DOHH2 (cell line): ENCODE data around the gene LYPD6B.

Experiments
- H3F3A ChIP-seq: fragments of 200-600 bp; sonication (generic), shearing (Covaris generic); 2 replicates; pipeline ENCODE4 v1.6.0; 2016; ENCODE audit warnings: antibody characterized with exemption, mild to moderate bottlenecking; ENCODE audit not compliant: control insufficient read depth, insufficient read depth
- H3K27ac ChIP-seq: fragments of 200-600 bp; sonication (generic); 2 replicates; pipeline ENCODE4 v1.5.1; 2014; ENCODE audit warnings: low read depth, mild to moderate bottlenecking, low read length, moderate library complexity
- H3K27me3 ChIP-seq: fragments of 200-600 bp; sonication (generic); 2 replicates; pipeline ENCODE4 v1.6.1; 2014; ENCODE audit warnings: mild to moderate bottlenecking, low read length, mixed read lengths; ENCODE audit not compliant: control insufficient read depth
- H3K36me3 ChIP-seq: fragments of 200-600 bp; sonication (generic); 2 replicates; pipeline ENCODE4 v1.6.1; 2014; ENCODE audit warnings: mild to moderate bottlenecking, low read length, moderate library complexity, mixed read lengths; ENCODE audit not compliant: control insufficient read depth
- H3K4me1 ChIP-seq: fragments of 200-600 bp; sonication (generic); 2 replicates; pipeline ENCODE4 v1.6.1; 2014; ENCODE audit warnings: mild to moderate bottlenecking, low read length, mixed read lengths; ENCODE audit not compliant: control insufficient read depth
- H3K4me2 ChIP-seq: fragments of 200-600 bp; sonication (generic); 2 replicates; pipeline ENCODE4 v1.6.0; 2014; ENCODE audit warnings: mild to moderate bottlenecking, low read length, moderate library complexity
- H3K4me3 ChIP-seq: fragments of 200-600 bp; sonication (generic); 2 replicates; pipeline ENCODE4 v1.5.1; 2014; ENCODE audit warnings: mild to moderate bottlenecking, low read length, mixed read lengths
- H3K79me2 ChIP-seq: fragments of 200-600 bp; sonication (generic); 2 replicates; pipeline ENCODE4 v1.6.1; 2014; ENCODE audit warnings: mild to moderate bottlenecking, low read length, mixed read lengths; ENCODE audit not compliant: control insufficient read depth
- H3K9me2 ChIP-seq: fragments of 200-600 bp; sonication (generic); replicated peaks from 2 replicates; pipeline ENCODE4 v1.6.1; 2014; ENCODE audit warnings: mild to moderate bottlenecking, low read length, mixed read lengths; ENCODE audit not compliant: control insufficient read depth
- H3K9me3 ChIP-seq: fragments of 200-600 bp; sonication (generic); 2 replicates; pipeline ENCODE4 v1.6.1; 2014; ENCODE audit warnings: antibody characterized with exemption, low read length, mixed read lengths; ENCODE audit not compliant: control insufficient read depth, insufficient read depth
- H4K20me1 ChIP-seq: fragments of 200-600 bp; sonication (generic); 2 replicates; pipeline ENCODE4 v1.6.0; 2014; ENCODE audit warnings: low read depth, mild to moderate bottlenecking, antibody characterized with exemption, low read length, moderate library complexity; ENCODE audit not compliant: control insufficient read depth, insufficient read depth
- EZH2phosphoT487 ChIP-seq: fragments of 200-600 bp; sonication (generic); IDR thresholded peaks from 2 replicates; pipeline ENCODE4 v1.6.1; 2017; ENCODE audit warnings: borderline replicate concordance, mild to moderate bottlenecking, antibody characterized with exemption, low read length, moderate library complexity, mixed read lengths
- TF ChIP-seq, protein P1 (sequence below): fragments of 200-600 bp; sonication (generic); IDR thresholded peaks from one replicate; pipeline ENCODE4 v1.5.1; 2014; ENCODE audit warnings: antibody characterized with exemption, mild to moderate bottlenecking, low read depth, low read length; ENCODE audit not compliant: poor library complexity, severe bottlenecking

LYPD6B gene

GRCh38 chr2:149205143-149205542, 166.6 kb downstream of the LYPD6B start:
- TF ChIP-seq, protein P1, sequence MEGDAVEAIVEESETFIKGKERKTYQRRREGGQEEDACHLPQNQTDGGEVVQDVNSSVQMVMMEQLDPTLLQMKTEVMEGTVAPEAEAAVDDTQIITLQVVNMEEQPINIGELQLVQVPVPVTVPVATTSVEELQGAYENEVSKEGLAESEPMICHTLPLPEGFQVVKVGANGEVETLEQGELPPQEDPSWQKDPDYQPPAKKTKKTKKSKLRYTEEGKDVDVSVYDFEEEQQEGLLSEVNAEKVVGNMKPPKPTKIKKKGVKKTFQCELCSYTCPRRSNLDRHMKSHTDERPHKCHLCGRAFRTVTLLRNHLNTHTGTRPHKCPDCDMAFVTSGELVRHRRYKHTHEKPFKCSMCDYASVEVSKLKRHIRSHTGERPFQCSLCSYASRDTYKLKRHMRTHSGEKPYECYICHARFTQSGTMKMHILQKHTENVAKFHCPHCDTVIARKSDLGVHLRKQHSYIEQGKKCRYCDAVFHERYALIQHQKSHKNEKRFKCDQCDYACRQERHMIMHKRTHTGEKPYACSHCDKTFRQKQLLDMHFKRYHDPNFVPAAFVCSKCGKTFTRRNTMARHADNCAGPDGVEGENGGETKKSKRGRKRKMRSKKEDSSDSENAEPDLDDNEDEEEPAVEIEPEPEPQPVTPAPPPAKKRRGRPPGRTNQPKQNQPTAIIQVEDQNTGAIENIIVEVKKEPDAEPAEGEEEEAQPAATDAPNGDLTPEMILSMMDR, result no peak
- no peak for TF ChIP-seq EZH2phosphoT487
- Histone ChIP-seq H3K27ac (no peak overlapping the region), H3K9me2 (no peaks in the 10 kb centered on the region), H3K9me3 (no peaks in the 10 kb centered on the region), H3K4me1 (no peaks in the 10 kb centered on the region), H3K4me3 (no peak overlapping the region), H3K36me3 (peaks cover 23% of the 10 kb centered on the region), H3K27me3 (no peaks in the 10 kb centered on the region), H3K79me2 (no peaks in the 10 kb centered on the region), H3F3A (no peaks in the 10 kb centered on the region), H4K20me1 (no peaks in the 10 kb centered on the region), H3K4me2 (no peak overlapping the region)

DNA sequence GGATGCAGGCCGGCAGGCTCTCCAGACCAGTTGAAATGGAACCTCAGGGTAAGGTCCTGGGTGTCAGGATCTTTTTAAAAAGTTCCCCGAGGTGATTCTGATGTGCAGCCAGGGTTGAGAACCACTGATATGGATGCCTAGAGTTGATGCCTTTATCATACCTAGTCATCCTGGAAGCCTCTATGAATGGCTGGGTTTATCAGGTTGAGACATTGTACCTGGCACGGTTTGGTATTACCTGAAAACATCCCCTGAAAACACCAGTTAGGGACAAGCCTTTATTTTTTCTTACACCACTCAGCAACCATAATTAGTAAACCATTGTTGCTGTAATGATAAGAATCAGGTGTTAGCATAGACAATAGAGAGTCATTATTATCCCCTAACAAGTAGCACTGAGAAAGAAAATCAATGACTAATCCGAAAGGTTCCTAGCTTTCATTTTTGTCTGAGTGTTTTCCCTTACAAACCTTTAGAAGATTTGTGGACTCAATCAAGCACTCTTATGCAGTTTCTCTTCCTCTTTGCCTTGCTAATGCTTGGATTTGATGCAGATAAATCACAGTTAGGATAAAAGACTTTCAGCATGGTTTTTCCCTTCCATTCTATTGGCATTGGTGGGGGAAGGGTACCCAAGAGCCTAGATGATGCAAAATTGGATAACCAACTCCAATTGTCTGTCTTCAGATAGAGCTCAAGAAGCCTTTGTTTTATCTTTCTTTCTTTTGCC, 175.4 kb downstream of the LYPD6B start:
- TF ChIP-seq, protein P1, result no peak
- no peak overlapping the region for H3K4me3 ChIP-seq
- no peak overlapping the region for H3K4me2 ChIP-seq
- H3K9me3 ChIP-seq, result no peaks in the 10 kb centered on the region
- H4K20me1 ChIP-seq, result no peaks in the 10 kb centered on the region
- H3K27ac ChIP-seq, result no peak overlapping the region
- peaks cover 11% of the 10 kb centered on the region; the same call in 1 of the 2 replicates for H3K36me3 ChIP-seq
- no peaks in the 10 kb centered on the region for H3K4me1 ChIP-seq
- no peaks in the 10 kb centered on the region for H3K79me2 ChIP-seq
- no peaks in the 10 kb centered on the region for H3F3A ChIP-seq
- H3K9me2 ChIP-seq, result no peaks in the 10 kb centered on the region
- no peaks in the 10 kb centered on the region for H3K27me3 ChIP-seq

- H3F3A ChIP-seq, result no peaks in the 10 kb centered on the region
- peaks cover 3% of the 10 kb centered on the region; the same call in 1 of the 2 replicates for H3K36me3 ChIP-seq
- no peaks in the 10 kb centered on the region for H4K20me1 ChIP-seq
- H3K9me2 ChIP-seq, result no peaks in the 10 kb centered on the region
- H3K9me3 ChIP-seq, result no peaks in the 10 kb centered on the region
- no peaks in the 10 kb centered on the region for H3K27me3 ChIP-seq
- no peak overlapping the region for H3K4me2 ChIP-seq
- no peak overlapping the region for H3K27ac ChIP-seq
- no peak overlapping the region for H3K4me3 ChIP-seq
- no peaks in the 10 kb centered on the region for H3K79me2 ChIP-seq
- no peaks in the 10 kb centered on the region for H3K4me1 ChIP-seq
- TF ChIP-seq, protein P1, result no peak
- TF ChIP-seq EZH2phosphoT487, result no peak
Observed at GRCh38 chr2:149218497-149218896, 180.0 kb downstream of the LYPD6B start.

GRCh38 chr2:149219856-149220255, 181.4 kb downstream of the LYPD6B start:
- no peak overlapping the region for H3K4me2 ChIP-seq
- H3K27me3 ChIP-seq, result no peaks in the 10 kb centered on the region
- TF ChIP-seq, protein P1, result no peak
- TF ChIP-seq EZH2phosphoT487, result no peak

More at GRCh38 chr2:149219856-149220255, 181.4 kb downstream of the LYPD6B start:
- no peaks in the 10 kb centered on the region for H3K4me1 ChIP-seq
- H3F3A ChIP-seq, result no peaks in the 10 kb centered on the region
- no peaks in the 10 kb centered on the region for H3K79me2 ChIP-seq
- no peaks in the 10 kb centered on the region; the same call in 1 of the 2 replicates for H3K36me3 ChIP-seq
- no peak overlapping the region for H3K27ac ChIP-seq
- no peaks in the 10 kb centered on the region for H4K20me1 ChIP-seq
- no peaks in the 10 kb centered on the region for H3K9me3 ChIP-seq
- no peak overlapping the region for H3K4me3 ChIP-seq
- H3K9me2 ChIP-seq, result no peaks in the 10 kb centered on the region
